Measurements from ENCODE around the gene CBX3. TPM values are rescaled to one million over a fixed set of nuclear protein-coding genes. Genes with fewer than 3 reads are reported as not detected.
"Not testable (repeated sequence)": the region's sequence is repeated elsewhere in the genome, so short reads cannot be mapped to it uniquely, and the experiment has no call there.

Gene CBX3
- total RNA-seq, 3 donors from 2014 or later = 88.0 to 98.3 (median 96.0) TPM

DNA sequence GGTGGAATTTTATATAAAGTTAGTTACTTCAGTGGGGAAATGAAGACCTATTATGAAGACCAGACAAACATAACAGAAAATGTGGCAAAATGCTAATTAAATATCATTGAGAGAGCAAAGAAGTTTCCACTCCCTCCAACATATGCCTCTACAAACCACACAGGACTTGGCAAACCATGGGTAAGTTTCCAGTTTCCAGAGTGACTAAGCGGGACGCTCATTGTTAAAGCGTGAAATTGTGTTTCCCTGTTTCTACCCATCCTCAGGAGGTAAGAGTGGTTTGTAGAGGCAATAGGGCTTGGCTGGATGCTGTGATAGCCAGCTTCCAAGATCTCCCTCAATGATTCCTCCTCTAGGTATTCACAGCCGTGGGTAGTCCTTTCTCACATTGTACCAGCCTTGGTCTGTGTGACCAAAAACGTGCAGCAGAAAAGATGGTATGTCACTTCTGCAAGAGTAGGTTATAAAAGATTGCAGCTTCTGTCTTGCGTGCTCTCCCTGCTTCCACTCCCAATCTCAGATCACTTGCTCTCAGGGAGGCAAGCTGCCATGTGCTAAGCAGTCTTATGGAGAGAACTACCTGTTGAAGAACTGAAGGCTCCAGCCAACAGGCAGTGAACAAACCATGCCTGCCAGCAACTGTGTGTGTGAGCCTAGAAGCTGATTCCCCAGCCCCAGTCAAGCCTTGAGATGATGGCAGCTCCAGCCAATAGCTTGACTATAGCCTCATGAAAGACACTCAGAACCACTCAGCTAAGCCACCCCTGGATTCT lies 35.7 kb downstream of the CBX3 start:
- no peak for DNase-seq (ENCODE audit: low spot score in 2 of 2)
- H3K4me3 ChIP-seq = no peak overlapping the region
- H3K27me3 ChIP-seq = peaks cover 0 to 5% of the 10 kb centered on the region in 2 donors
- H3K4me1 ChIP-seq = no peaks in the 10 kb centered on the region
- intact Hi-C loops (cut with DNase I; ENCODE audit: low total_unique reads) = no loop called here
- no peak overlapping the region for H3K27ac ChIP-seq
- TF ChIP-seq CTCF (IDR thresholded peaks at IDR 0.05) = no peak
- TF ChIP-seq POLR2AphosphoS5 (IDR thresholded peaks at IDR 0.05) = no peak
- TF ChIP-seq POLR2A (IDR thresholded peaks at IDR 0.05) = no peak
- H3K36me3 ChIP-seq = no peaks in the 10 kb centered on the region
- H3K9me3 ChIP-seq = no peaks in the 10 kb centered on the region

- intact Hi-C loops (cut with DNase I; ENCODE audit: low total_unique reads) = no loop called here
- Histone ChIP-seq H3K27me3 (peaks cover 0 to 5% of the 10 kb centered on the region in 2 donors), H3K4me3 (no peak overlapping the region), H3K36me3 (no peaks in the 10 kb centered on the region), H3K4me1 (no peaks in the 10 kb centered on the region), H3K27ac (no peak overlapping the region), H3K9me3 (no peaks in the 10 kb centered on the region)
- DNase-seq (ENCODE audit: low spot score in 2 of 2) = no peak
- TF ChIP-seq POLR2A (IDR thresholded peaks at IDR 0.05) (no peak), CTCF (IDR thresholded peaks at IDR 0.05) (no peak), POLR2AphosphoS5 (IDR thresholded peaks at IDR 0.05) (no peak)
Measured at GRCh38 chr7:26238032-26238431, 36.5 kb downstream of the CBX3 start.

DNA sequence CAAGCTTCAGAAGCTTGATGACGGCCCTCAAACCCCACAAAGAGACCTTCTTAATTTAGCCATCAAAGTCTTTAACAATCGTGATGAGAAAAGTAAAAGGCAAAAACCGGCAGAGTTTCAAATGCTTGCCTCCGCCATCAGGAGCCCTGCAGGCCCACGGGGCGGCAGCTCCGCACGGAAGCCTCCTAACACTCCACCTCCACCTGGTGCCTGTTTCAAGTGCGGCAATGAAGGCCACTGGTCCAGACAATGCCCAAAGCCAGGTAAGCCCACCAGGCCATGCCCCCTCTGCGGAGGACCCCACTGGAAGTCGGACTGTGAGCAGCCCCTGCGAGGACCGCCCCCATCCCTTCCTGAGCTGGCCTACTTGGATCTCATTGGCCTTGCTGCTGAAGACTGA lies 43.6 kb downstream of the CBX3 start:
- no peaks in the 10 kb centered on the region for H3K27me3 ChIP-seq
- DNase-seq (ENCODE audit: low spot score in 2 of 2) = no peak
- no peaks in the 10 kb centered on the region for H3K36me3 ChIP-seq
- no peaks in the 10 kb centered on the region for H3K9me3 ChIP-seq
- intact Hi-C loops (cut with DNase I; ENCODE audit: low total_unique reads) = no loop called here
- no peak overlapping the region for H3K27ac ChIP-seq
- H3K4me1 ChIP-seq = no peaks in the 10 kb centered on the region
- TF ChIP-seq POLR2AphosphoS5 (IDR thresholded peaks at IDR 0.05) (no peak), CTCF (IDR thresholded peaks at IDR 0.05) (no peak), POLR2A (IDR thresholded peaks at IDR 0.05) (no peak)
- no peak overlapping the region for H3K4me3 ChIP-seq

DNA sequence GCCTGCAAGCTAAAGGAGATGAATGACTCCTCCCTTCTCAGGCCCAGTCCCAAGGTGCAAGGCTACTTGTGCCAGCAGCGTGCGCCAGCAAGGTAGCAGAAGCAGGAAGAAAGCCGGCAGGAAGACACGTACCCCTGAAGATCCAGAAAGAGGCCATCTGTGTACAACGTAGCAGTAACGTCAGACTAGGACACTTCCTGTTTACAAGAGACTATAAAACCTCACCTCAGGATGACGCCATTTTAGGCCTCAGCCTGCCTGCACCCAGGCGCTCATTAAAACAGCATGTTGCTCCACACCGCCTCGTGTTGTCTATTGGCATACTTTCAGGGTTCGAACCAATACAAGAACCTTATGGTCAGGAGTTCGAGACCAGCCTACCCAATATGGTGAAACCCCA lies 48.7 kb downstream of the CBX3 start:
- no peaks in the 10 kb centered on the region for H3K36me3 ChIP-seq
- no peaks in the 10 kb centered on the region for H3K9me3 ChIP-seq
- H3K27ac ChIP-seq = no peak overlapping the region
- TF ChIP-seq POLR2A (IDR thresholded peaks at IDR 0.05) (no peak), CTCF (IDR thresholded peaks at IDR 0.05) (no peak), POLR2AphosphoS5 (IDR thresholded peaks at IDR 0.05) (no peak)
- H3K27me3 ChIP-seq = no peaks in the 10 kb centered on the region
- no peak overlapping the region for H3K4me3 ChIP-seq
- no peaks in the 10 kb centered on the region for H3K4me1 ChIP-seq
- intact Hi-C loops (cut with DNase I; ENCODE audit: low total_unique reads) = no loop called here
- no peak for DNase-seq (ENCODE audit: low spot score in 2 of 2)

DNA sequence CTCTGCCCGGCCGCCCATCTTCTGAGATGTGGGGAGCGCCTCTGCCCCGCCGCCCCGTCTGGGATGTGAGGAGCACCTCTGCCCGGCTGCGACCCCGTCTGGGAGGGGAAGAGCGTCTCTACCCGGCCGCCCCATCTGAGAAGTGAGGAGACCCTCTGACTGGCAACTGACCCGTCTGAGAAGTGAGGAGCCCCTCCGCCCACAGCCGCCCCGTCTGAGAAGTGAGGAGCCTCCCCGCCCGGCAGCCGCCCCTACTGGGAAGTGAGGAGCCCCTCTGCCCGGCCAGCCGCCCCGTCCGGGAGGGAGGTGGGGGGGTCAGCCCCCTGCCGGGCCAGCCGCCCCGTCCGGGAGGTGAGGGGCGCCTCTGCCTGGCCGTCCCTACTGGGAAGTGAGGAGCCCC lies 60.3 kb downstream of the CBX3 start:
- H3K27ac ChIP-seq; intact Hi-C loops (cut with DNase I; ENCODE audit: low total_unique reads); H3K9me3 ChIP-seq; H3K4me1 ChIP-seq; H3K27me3 ChIP-seq; DNase-seq (ENCODE audit: low spot score in 2 of 2); H3K36me3 ChIP-seq; H3K4me3 ChIP-seq: not testable (repeated sequence)

Other genes with a start within 250 kb of the CBX3 start
- gene NFE2L3, start 49.5 kb upstream of the CBX3 start, total RNA-seq = 1 to 10 TPM; 2.2 to 5.8 (median 4.9) TPM
- gene HNRNPA2B1, start 999 bp upstream of the CBX3 start, total RNA-seq = 100 to 1,000 TPM; 168 to 324 (median 282) TPM
- 10 to 100 TPM; 13.4 to 24.6 (median 18.1) TPM for gene SNX10, start 90.1 kb downstream of the CBX3 start, total RNA-seq